WTC11 (cell line): Measurements from ENCODE around the gene AP3D1. TPM values are rescaled to one million over a fixed set of nuclear protein-coding genes. Genes with fewer than 3 reads are reported as not detected.

Experiments used
- ATAC-seq: fragments of 200-7000 bp; cut with Tn5 transposase; 2 replicates; pipeline ENCODE4 v1.10.0; 2021; ENCODE audit warnings: mild to moderate bottlenecking, moderate library complexity
- CTCF ChIA-PET: fragments of 300-600 bp; sonication (Branson Sonifier 250); formaldehyde crosslinking; loops from one replicate; lab custom pipeline; 2021; ENCODE audit warnings: antibody characterized with exemption; lab: Charles Lee
- POLR2A ChIA-PET: fragments of 350-600 bp; sonication (Branson Sonifier 250); formaldehyde crosslinking; loops from one replicate; lab custom pipeline; 2021; ENCODE audit warnings: antibody characterized with exemption; lab: Charles Lee
- DNase-seq: peaks from one replicate; pipeline ENCODE4 v3.0.0; 2021; ENCODE audit warnings: low spot score
- H3K27ac Mint-ChIP-seq: 2 replicates; pipeline ENCODE4 v1.8.0; 2021; ENCODE audit warnings: mixed read lengths
- H3K27me3 Mint-ChIP-seq: 2 replicates; pipeline ENCODE4 v1.8.0; 2021; ENCODE audit warnings: low read depth, mild to moderate bottlenecking, moderate library complexity, mixed read lengths
- H3K36me3 Mint-ChIP-seq: 2 replicates; pipeline ENCODE4 v1.8.0; 2021; ENCODE audit warnings: mixed read lengths
- H3K4me1 Mint-ChIP-seq: 2 replicates; pipeline ENCODE4 v1.8.0; 2022; ENCODE audit warnings: mixed read lengths
- H3K4me3 Mint-ChIP-seq: 2 replicates; pipeline ENCODE4 v1.8.0; 2021; ENCODE audit warnings: mild to moderate bottlenecking, moderate library complexity, mixed read lengths
- H3K9me3 Mint-ChIP-seq: 2 replicates; pipeline ENCODE4 v1.8.0; 2021; ENCODE audit warnings: mixed read lengths
- AFF4 ChIP-seq: sonication (generic); formaldehyde crosslinking; IDR thresholded peaks from 2 replicates; pipeline ENCODE4 v1.8.1; 2023; ENCODE audit warnings: mild to moderate bottlenecking, missing genetic modification reagents, borderline replicate concordance
- ARID4B ChIP-seq: sonication (generic); formaldehyde crosslinking; IDR thresholded peaks from 2 replicates; pipeline ENCODE4 v1.8.0; 2023; ENCODE audit warnings: missing genetic modification reagents, mild to moderate bottlenecking, borderline replicate concordance
- CDX4 ChIP-seq: fragments of 250-450 bp; sonication (Bioruptor Pico); IDR thresholded peaks from 2 replicates; pipeline ENCODE4 v1.9.0; 2021; ENCODE audit warnings: moderate library complexity, mild to moderate bottlenecking, inconsistent platforms, borderline replicate concordance
- FOXK1 ChIP-seq: sonication (generic); formaldehyde crosslinking; IDR thresholded peaks from 2 replicates; pipeline ENCODE4 v1.8.0; 2022; ENCODE audit warnings: mild to moderate bottlenecking, moderate library complexity, missing genetic modification reagents
- FOXP4 ChIP-seq: sonication (generic); formaldehyde crosslinking; IDR thresholded peaks from 2 replicates; pipeline ENCODE4 v1.8.0; 2022; ENCODE audit warnings: mild to moderate bottlenecking, missing genetic modification reagents
- IRF2 ChIP-seq: sonication (generic); formaldehyde crosslinking; IDR thresholded peaks from 2 replicates; pipeline ENCODE4 v1.8.0; 2022; ENCODE audit warnings: low read depth, missing genetic modification reagents, borderline replicate concordance
- NFATC4 ChIP-seq: fragments of 250-450 bp; sonication (Bioruptor Pico); IDR thresholded peaks from 2 replicates; pipeline ENCODE4 v1.9.0; 2021; ENCODE audit warnings: mild to moderate bottlenecking
- PRDM15 ChIP-seq: sonication (generic); formaldehyde crosslinking; IDR thresholded peaks from 2 replicates; pipeline ENCODE4 v1.8.0; 2022; ENCODE audit warnings: missing genetic modification reagents
- SMAD4 ChIP-seq: sonication (generic); formaldehyde crosslinking; IDR thresholded peaks from 2 replicates; pipeline ENCODE4 v1.8.0; 2022; ENCODE audit warnings: mild to moderate bottlenecking, missing genetic modification reagents
- TEAD1 ChIP-seq: sonication (generic); formaldehyde crosslinking; IDR thresholded peaks from 2 replicates; pipeline ENCODE4 v1.8.0; 2022; ENCODE audit warnings: mild to moderate bottlenecking, missing genetic modification reagents
- TP53 ChIP-seq: sonication (generic); formaldehyde crosslinking; IDR thresholded peaks from 2 replicates; pipeline ENCODE4 v1.8.1; 2023; ENCODE audit warnings: mild to moderate bottlenecking, missing genetic modification reagents
- USF1 ChIP-seq: sonication (generic); formaldehyde crosslinking; IDR thresholded peaks from 2 replicates; pipeline ENCODE4 v1.8.0; 2022; ENCODE audit warnings: mild to moderate bottlenecking, missing genetic modification reagents
- ZNF263 ChIP-seq: sonication (generic); formaldehyde crosslinking; IDR thresholded peaks from 2 replicates; pipeline ENCODE4 v1.8.1; 2022; ENCODE audit warnings: low read depth, mild to moderate bottlenecking, moderate library complexity, missing genetic modification reagents
- ZSCAN18 ChIP-seq: fragments of 250-450 bp; sonication (Bioruptor Pico); IDR thresholded peaks from 2 replicates; pipeline ENCODE4 v2.1.2; 2022; ENCODE audit warnings: mild to moderate bottlenecking, moderate library complexity
- total RNA-seq: library from RNA; stranded (reverse); gene quantifications from 3 replicates; pipeline ENCODE4 v1.2.3, GENCODE V29; 2021

The AP3D1 gene
- total RNA-seq, 1 experiment from 2014 or later: 190 TPM

GRCh38 chr19:2122251-2122650 lies 29.1 kb downstream of the AP3D1 start:
- no peak for ATAC-seq
- no peak overlapping the region for H3K4me3 Mint-ChIP-seq
- no peak overlapping the region for H3K27ac Mint-ChIP-seq
- no peaks in the 10 kb centered on the region for H3K27me3 Mint-ChIP-seq
- POLR2A ChIA-PET: no interaction called here
- peaks cover 57% of the 10 kb centered on the region for H3K36me3 Mint-ChIP-seq
- no peak for TF ChIP-seq ZNF263 (CRISPR knock-in tag)
- TF ChIP-seq, all 79 proteins: peak for 0
- Mint-ChIP-seq H3K4me1 (no peaks in the 10 kb centered on the region), H3K9me3 (no peaks in the 10 kb centered on the region)
- no peak for DNase-seq
- CTCF ChIA-PET: interaction anchor here (0.6 kb wide), 1 partner anchor 176 kb away, joined by 3 read pairs; no protein-coding TSS in a partner anchor

GRCh38 chr19:2121416-2122051 lies 29.8 kb downstream of the AP3D1 start:
- TF ChIP-seq IRF2: no peak
- TF ChIP-seq SMAD4: no peak
- no peak for TF ChIP-seq AFF4
- no peak for TF ChIP-seq USF1 (CRISPR knock-in tag)
- no peak for TF ChIP-seq ARID4B
- Mint-ChIP-seq H3K27ac (no peak overlapping the region), H3K4me3 (no peak overlapping the region), H3K4me1 (no peaks in the 10 kb centered on the region), H3K9me3 (no peaks in the 10 kb centered on the region), H3K27me3 (no peaks in the 10 kb centered on the region), H3K36me3 (peaks cover 56% of the 10 kb centered on the region)
- POLR2A ChIA-PET: no interaction called here
- DNase-seq (no peak), ATAC-seq (no peak)
- CTCF ChIA-PET: interaction anchor here (0.6 kb wide), 1 partner anchor 176 kb away, joined by 3 read pairs; no protein-coding TSS in a partner anchor

- ChIA-PET POLR2A (no interaction called here), CTCF (interaction anchor here (0.6 kb wide), 1 partner anchor 102 kb away, joined by 3 read pairs; no protein-coding TSS in a partner anchor)
- H3K4me1 Mint-ChIP-seq: no peaks in the 10 kb centered on the region
- no peak overlapping the region for H3K4me3 Mint-ChIP-seq
- no peaks in the 10 kb centered on the region for H3K9me3 Mint-ChIP-seq
- ATAC-seq: no peak
- H3K27ac Mint-ChIP-seq: no peak overlapping the region
- H3K27me3 Mint-ChIP-seq: no peaks in the 10 kb centered on the region
- no peak for DNase-seq
- H3K36me3 Mint-ChIP-seq: peaks cover 53% of the 10 kb centered on the region
- TF ChIP-seq TEAD1 (CRISPR knock-in tag) (no peak), NFATC4 (CRISPR knock-in tag) (no peak), TP53 (no peak), CDX4 (no peak), ZSCAN18 (CRISPR knock-in tag) (no peak), PRDM15 (no peak), FOXK1 (CRISPR knock-in tag) (no peak), FOXP4 (CRISPR knock-in tag) (no peak)
These were observed 30.5 kb downstream of the AP3D1 start for GRCh38 chr19:2120821-2121220.
